Measurements from ENCODE around the gene DPH5.

Gene DPH5

DNA sequence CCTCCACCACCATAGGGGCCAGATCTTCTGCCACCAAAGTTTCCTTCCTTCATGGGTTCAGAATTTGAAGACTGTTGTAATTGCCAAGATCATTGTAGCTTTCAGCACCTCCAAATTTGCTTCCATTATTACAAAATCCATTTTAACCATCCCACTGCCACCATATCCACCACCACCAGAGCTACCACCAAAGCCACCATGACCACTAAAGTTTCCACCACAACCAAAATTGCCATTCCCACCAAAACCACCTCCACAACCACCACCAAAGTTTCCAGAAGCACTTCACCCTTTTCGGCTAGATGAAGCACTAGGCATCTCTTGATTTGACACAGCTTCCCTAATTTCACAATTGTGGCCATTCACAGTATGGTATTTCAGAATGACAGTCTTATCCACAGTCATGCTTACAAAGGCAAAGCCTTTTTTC, 84.5 kb downstream of the DPH5 start:
- DNase-seq: no peak
